RWPE1 (cell line): ENCODE measurements around the gene TMEM94.

Source experiments
- CTCF ChIA-PET: fragments of 350-600 bp; sonication (Branson Sonifier 250); formaldehyde crosslinking; extraction: SDS; loops from one replicate; lab custom pipeline; 2021; lab: Yijun Ruan, JAX
- POLR2A ChIA-PET: fragments of 400-600 bp; formaldehyde crosslinking; extraction: SDS; loops from one replicate; lab custom pipeline; 2020; ENCODE audit warnings: antibody characterized with exemption; ENCODE audit not compliant: low non-redundant PET; lab: Yijun Ruan, JAX
- DNase-seq: peaks from one replicate; pipeline ENCODE4 v3.0.0; 2012; ENCODE audit warnings: low spot score
- H3K27ac ChIP-seq: fragments of 450-650 bp; 2 replicates; pipeline ENCODE4 v1.5.1; 2017
- TF ChIP-seq, protein P1 (sequence below): fragments of 450-650 bp; conservative IDR thresholded peaks from 2 replicates; pipeline ENCODE4 v1.5.1; 2017; ENCODE audit warnings: low read depth, mild to moderate bottlenecking

Gene TMEM94

DNA sequence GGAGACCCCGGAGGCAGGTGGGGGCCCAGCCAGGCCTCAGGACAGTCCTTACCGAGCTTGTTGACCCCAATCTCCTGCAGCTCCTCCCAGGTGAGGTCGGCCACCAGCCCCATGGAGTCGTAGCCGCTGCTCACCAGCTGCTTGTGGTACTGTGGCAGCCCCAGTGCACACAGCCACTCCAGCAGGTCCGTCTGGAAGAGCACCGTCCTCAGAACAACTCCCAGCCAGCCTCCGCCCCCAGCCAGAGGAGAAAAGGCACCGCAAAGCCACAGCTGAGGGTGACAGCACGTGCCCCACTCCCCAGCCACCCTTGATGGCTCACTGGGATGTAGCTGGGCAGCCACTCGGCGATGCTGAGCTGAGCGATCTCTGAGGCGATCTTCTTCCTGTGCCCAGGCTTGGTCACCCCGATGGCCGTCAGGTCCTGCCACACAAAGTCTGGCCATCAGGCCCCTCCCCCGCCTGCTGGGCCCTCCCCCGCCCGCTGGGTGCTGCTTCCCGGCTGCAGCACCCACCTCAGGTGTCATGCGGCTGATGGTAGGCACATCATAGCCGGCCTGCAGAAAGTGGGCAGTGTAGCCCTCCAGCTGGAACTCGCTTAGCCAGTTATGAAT is 47.0 kb downstream of the TMEM94 start:
- TF ChIP-seq, protein P1, sequence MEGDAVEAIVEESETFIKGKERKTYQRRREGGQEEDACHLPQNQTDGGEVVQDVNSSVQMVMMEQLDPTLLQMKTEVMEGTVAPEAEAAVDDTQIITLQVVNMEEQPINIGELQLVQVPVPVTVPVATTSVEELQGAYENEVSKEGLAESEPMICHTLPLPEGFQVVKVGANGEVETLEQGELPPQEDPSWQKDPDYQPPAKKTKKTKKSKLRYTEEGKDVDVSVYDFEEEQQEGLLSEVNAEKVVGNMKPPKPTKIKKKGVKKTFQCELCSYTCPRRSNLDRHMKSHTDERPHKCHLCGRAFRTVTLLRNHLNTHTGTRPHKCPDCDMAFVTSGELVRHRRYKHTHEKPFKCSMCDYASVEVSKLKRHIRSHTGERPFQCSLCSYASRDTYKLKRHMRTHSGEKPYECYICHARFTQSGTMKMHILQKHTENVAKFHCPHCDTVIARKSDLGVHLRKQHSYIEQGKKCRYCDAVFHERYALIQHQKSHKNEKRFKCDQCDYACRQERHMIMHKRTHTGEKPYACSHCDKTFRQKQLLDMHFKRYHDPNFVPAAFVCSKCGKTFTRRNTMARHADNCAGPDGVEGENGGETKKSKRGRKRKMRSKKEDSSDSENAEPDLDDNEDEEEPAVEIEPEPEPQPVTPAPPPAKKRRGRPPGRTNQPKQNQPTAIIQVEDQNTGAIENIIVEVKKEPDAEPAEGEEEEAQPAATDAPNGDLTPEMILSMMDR, result no peak
- peak overlapping the region; percentile 10; the same call in 1 of the 2 replicates for H3K27ac ChIP-seq
- DNase-seq, result no peak
- ChIA-PET POLR2A (no interaction called here), CTCF (interaction anchor here (0.5 to 2.8 kb wide), 4 partner anchors 10 to 151 kb away, joined by 3 to 13 read pairs (median 4); no protein-coding TSS in a partner anchor)

DNA sequence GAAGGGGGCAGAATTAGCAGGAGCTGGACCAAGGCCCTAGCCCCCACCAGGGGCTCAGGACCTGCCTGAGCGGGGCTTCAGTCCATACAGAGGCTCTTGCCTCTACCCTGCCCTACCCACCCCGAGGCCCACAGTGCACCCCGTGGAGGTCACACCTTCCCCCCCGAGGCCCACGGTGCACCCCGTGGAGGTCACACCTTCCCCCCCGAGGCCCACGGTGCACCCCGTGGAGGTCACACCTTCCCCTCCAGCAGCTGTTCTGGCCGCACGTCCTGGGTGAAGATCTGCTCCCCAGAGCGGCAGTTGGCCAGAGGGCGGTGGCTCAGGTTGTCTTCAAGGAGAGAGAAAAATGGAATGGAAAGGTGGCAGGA is 47.5 kb downstream of the TMEM94 start:
- no peak for DNase-seq
- ChIA-PET POLR2A (no interaction called here), CTCF (interaction anchor here (0.6 to 2.8 kb wide), 2 partner anchors 10 to 46 kb away, joined by 3 to 13 read pairs; no protein-coding TSS in a partner anchor)
- TF ChIP-seq, protein P1, result no peak
- peak overlapping the region; percentile 10; the same call in 1 of the 2 replicates for H3K27ac ChIP-seq

DNA sequence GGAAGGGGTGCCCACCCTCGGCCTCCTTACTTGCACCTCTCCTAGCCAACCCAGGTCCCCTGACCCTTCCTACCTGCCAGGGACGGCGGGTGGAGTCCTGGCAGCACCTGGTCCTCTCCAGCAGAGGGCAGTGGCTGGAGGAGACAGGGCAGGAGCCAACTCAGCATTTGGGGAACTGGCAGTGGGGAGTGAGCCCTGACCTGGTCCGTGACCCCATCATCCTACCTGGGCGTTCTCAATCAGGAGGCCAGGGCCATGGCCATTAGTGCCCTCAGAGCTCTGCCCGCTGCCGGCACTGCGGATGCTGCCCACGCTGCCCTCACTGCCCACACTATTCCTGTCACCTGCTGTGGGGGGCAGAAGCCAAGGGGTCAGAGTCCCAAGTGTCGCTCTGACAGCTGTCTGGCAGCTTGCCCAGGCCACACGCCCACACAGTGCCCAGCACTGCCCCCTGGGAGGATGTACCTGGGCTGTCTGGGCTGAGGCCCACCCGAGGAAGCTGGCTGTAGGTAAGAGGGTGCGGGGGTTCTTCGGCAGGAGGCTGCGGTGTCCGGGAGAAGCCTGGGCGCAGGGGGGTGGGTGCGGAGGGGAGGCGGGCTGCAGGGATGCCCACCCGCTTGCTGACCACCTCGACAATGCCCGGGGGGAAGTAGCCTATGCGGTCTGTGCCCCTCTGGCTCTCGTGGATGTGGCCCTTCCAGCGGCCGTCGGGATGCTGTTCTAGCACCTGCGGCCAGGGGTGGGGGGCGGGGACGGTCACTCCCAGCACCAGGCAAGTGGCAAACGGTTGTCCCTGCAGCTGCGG is 48.1 kb downstream of the TMEM94 start:
- DNase-seq, result peak; percentile 52
- H3K27ac ChIP-seq, result peak overlapping the region; percentile 9; the same call in 1 of the 2 replicates
- CTCF ChIA-PET, result interaction anchor here (0.6 to 2.8 kb wide), 6 partner anchors 9 to 480 kb away, joined by 3 to 13 read pairs (median 3); no protein-coding TSS in a partner anchor
- POLR2A ChIA-PET, result no interaction called here
- TF ChIP-seq, protein P1, result peak; percentile 73

DNA sequence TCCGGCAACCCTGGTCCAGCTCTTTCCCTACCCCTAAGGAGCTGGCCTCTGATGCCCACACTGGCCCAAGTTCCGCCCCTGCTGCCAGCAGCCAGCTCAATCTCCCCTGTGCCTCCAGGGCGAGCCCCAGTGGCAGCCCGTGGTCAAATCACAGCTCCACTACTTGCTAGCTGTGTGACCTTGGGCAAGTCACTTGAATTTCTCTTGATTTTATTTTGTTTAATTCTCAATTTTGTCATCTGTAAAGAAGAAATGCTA is 48.6 kb downstream of the TMEM94 start:
- H3K27ac ChIP-seq, result peak overlapping the region; percentile 9
- no peak for DNase-seq
- TF ChIP-seq, protein P1, result no peak
- POLR2A ChIA-PET, result no interaction called here
- CTCF ChIA-PET, result interaction anchor here (0.6 to 2.8 kb wide), 5 partner anchors 9 to 479 kb away, joined by 3 to 13 read pairs (median 3); no protein-coding TSS in a partner anchor

DNA sequence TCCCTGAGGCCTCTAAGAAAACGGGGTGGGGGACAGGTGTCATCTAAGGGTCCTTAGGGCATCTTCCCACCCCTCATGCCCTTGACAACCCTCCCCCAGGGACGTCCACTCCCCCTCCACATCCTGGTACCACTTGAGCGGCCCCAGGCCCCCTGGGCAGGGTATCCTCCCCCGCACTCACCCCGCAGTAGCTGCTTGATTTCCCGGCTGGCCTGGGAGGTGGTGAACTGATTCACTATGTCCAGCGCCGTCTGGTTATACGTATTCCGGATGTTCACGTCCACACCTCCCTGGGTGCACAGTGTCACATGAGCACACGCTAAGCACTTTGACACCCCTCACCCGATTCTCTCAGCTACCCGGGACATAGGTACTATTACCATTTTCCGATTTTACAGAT is 49.2 kb downstream of the TMEM94 start:
- H3K27ac ChIP-seq, result peak overlapping the region; percentile 9
- no peak for DNase-seq
- POLR2A ChIA-PET, result no interaction called here
- TF ChIP-seq, protein P1, result no peak
- CTCF ChIA-PET, result interaction anchor here (0.6 kb wide), 1 partner anchor 127 kb away, joined by 4 read pairs; no protein-coding TSS in a partner anchor

DNA sequence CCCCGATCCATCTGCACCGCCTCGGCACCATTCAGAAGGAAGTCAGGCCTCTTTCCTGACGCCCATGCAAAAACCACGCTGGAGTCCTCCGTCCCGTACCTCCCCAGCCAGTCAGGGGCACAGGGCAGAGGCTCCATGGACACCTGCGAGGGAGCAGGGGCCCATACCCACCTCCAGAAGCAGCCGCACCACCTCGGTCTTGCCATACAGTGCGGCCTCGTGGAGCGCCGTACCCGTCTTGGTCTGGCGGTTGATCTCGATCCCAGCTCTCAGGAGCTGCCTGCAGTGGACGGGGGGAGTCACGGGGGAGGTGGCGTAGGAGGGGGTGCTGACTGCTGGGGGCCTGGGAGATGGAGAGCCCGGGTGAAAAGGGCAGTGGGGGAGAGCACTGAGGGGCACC is 49.7 kb downstream of the TMEM94 start:
- peak overlapping the region; percentile 9 for H3K27ac ChIP-seq
- ChIA-PET POLR2A (no interaction called here), CTCF (interaction anchor here (0.6 kb wide), 1 partner anchor 126 kb away, joined by 4 read pairs; no protein-coding TSS in a partner anchor)
- DNase-seq, result no peak
- TF ChIP-seq, protein P1, result no peak
